ENCODE data around the gene TCHH. TPM values are rescaled to one million over a fixed set of nuclear protein-coding genes. Genes with fewer than 3 reads are reported as not detected.

The TCHH gene
- total RNA-seq, 1 donor from 2014 or later = not detected

- no peak for TF ChIP-seq CTCF (IDR thresholded peaks at IDR 0.05)
- no peak for DNase-seq (ENCODE audit: low spot score)
- Mint-ChIP-seq H3K4me1 (ENCODE audit: low read depth) (no peaks in the 10 kb centered on the region), H3K27me3 (ENCODE audit: low read depth) (peaks cover 4% of the 10 kb centered on the region), H3K36me3 (ENCODE audit: low read depth) (peaks cover 5% of the 10 kb centered on the region), H3K9me3 (ENCODE audit: low read depth) (peaks cover 11% of the 10 kb centered on the region), H3K4me3 (ENCODE audit: unreplicated experiment) (no peak overlapping the region), H3K27ac (ENCODE audit: unreplicated experiment) (no peak overlapping the region)
These were observed 4.3 kb downstream of the TCHH start for GRCh38 chr1:152110860-152111514.

DNA sequence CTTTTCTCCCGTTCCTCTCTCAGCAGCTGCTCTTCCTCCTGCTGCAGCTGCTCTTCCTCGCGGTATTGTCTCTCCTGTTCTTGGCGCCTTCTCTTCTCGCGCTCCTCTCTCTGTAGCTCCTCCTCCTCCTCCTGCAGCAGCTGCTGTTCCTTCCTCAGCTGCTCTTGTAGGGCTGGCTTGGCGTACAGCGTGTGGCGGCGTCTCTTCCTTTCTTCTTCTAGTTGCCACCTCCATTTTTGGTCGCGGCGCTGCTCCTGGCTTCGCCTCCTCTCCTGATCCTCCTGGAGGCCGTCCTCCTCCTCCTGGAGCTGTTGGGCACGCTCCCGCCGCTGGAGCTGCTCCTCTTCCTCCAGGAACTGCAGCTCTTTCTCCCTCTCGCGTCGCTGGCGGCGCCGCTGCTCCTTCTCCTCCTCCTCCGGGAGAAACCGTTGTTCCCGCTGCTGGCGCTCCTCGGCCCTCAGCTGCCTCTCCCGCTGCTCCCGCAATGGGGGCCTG is 4.8 kb downstream of the TCHH start:
- Mint-ChIP-seq H3K27ac (ENCODE audit: unreplicated experiment) (no peak overlapping the region), H3K27me3 (ENCODE audit: low read depth) (peaks cover 4% of the 10 kb centered on the region), H3K4me1 (ENCODE audit: low read depth) (no peaks in the 10 kb centered on the region), H3K9me3 (ENCODE audit: low read depth) (peaks cover 11% of the 10 kb centered on the region), H3K4me3 (ENCODE audit: unreplicated experiment) (no peak overlapping the region), H3K36me3 (ENCODE audit: low read depth) (peaks cover 5% of the 10 kb centered on the region)
- no peak for TF ChIP-seq CTCF (IDR thresholded peaks at IDR 0.05)
- no peak for DNase-seq (ENCODE audit: low spot score)

GRCh38 chr1:152109998-152110294 is 5.3 kb downstream of the TCHH start:
- no peak for TF ChIP-seq CTCF (IDR thresholded peaks at IDR 0.05)
- no peaks in the 10 kb centered on the region for H3K4me1 Mint-ChIP-seq (ENCODE audit: low read depth)
- peaks cover 11% of the 10 kb centered on the region for H3K9me3 Mint-ChIP-seq (ENCODE audit: low read depth)
- DNase-seq (ENCODE audit: low spot score) = no peak
- peaks cover 5% of the 10 kb centered on the region for H3K36me3 Mint-ChIP-seq (ENCODE audit: low read depth)
- no peak overlapping the region for H3K4me3 Mint-ChIP-seq (ENCODE audit: unreplicated experiment)
- peaks cover 7% of the 10 kb centered on the region for H3K27me3 Mint-ChIP-seq (ENCODE audit: low read depth)
- no peak overlapping the region for H3K27ac Mint-ChIP-seq (ENCODE audit: unreplicated experiment)

DNA sequence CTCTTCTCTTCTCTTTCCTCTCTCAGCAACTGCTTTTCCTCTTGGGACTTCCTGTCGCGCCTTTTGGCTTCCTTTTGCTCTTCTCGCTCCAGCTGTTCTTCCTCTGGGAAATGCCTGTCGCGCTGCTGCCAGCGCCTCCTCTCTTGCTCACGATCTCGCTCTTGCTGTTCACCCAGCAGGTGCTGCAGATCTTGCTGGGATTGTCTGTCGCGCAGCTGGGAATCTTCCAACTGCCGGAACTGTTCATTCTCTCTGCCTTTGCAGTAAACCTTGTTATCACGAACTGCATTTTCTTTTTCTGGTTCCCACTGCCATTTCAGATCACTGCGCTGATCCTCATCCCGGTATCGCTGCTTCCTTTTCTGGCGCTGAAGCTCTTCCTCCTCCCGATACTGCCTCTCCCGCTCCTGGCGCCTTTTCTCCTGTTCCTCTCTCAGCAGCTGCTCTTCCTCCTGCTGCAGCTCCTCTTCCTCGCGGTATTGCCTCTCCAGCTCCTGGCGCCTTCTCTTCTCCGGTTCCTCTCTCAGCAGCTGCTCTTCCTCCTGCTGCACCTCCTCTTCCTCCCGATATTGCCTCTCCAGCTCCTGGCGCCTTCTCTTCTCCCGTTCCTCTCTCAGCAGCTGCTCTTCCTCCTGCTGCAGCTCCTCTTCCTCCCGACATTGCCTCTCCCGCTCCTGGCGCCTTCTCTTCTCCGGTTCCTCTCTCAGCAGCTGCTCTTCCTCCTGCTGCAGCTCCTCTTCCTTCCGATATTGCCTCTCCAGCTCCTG is 5.8 kb downstream of the TCHH start:
- no peak for TF ChIP-seq CTCF (IDR thresholded peaks at IDR 0.05)
- peaks cover 11% of the 10 kb centered on the region for H3K9me3 Mint-ChIP-seq (ENCODE audit: low read depth)
- no peak for DNase-seq (ENCODE audit: low spot score)
- H3K27ac Mint-ChIP-seq (ENCODE audit: unreplicated experiment) = no peak overlapping the region
- H3K27me3 Mint-ChIP-seq (ENCODE audit: low read depth) = peaks cover 9% of the 10 kb centered on the region
- H3K4me3 Mint-ChIP-seq (ENCODE audit: unreplicated experiment) = no peak overlapping the region
- H3K4me1 Mint-ChIP-seq (ENCODE audit: low read depth) = no peaks in the 10 kb centered on the region
- peaks cover 5% of the 10 kb centered on the region for H3K36me3 Mint-ChIP-seq (ENCODE audit: low read depth)

- peaks cover 11% of the 10 kb centered on the region for H3K9me3 Mint-ChIP-seq (ENCODE audit: low read depth)
- no peak overlapping the region for H3K27ac Mint-ChIP-seq (ENCODE audit: unreplicated experiment)
- no peak overlapping the region for H3K4me3 Mint-ChIP-seq (ENCODE audit: unreplicated experiment)
- H3K4me1 Mint-ChIP-seq (ENCODE audit: low read depth) = no peaks in the 10 kb centered on the region
- DNase-seq (ENCODE audit: low spot score) = no peak
- H3K36me3 Mint-ChIP-seq (ENCODE audit: low read depth) = peaks cover 5% of the 10 kb centered on the region
- peaks cover 11% of the 10 kb centered on the region for H3K27me3 Mint-ChIP-seq (ENCODE audit: low read depth)
- TF ChIP-seq CTCF (IDR thresholded peaks at IDR 0.05) = no peak
These were observed 6.4 kb downstream of the TCHH start for GRCh38 chr1:152108882-152109222.

All from chondrocyte (in vitro differentiated cells).